ENCODE results near the gene SYNJ1. TPM values are rescaled to one million over a fixed set of nuclear protein-coding genes. Genes with fewer than 3 reads are reported as not detected.
"Not testable (repeated sequence)": the region's sequence is repeated elsewhere in the genome, so short reads cannot be mapped to it uniquely, and the experiment has no call there.

SYNJ1 gene
- total RNA-seq, 1 donor from 2014 or later, result 11.4 TPM

DNA sequence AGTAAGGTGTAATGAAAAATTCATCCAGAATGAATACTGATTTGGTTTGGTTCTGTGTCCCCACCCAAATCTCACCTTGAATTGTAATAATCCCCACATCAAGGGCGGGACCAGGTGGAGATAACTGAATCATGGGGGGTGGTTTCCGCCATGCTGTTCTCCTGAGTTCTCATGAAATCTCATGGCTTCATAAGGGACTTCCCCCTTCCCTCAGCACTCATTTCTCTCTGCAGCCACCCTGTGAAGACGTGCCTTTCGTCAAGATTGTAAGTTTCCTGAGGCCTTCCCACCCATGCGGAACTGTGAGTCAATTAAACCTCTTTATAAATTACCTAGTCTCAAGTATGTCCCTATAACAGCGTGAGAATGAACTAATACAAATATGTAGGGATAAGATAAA lies 5.5 kb upstream of the SYNJ1 start:
- no peak for DNase-seq

DNA sequence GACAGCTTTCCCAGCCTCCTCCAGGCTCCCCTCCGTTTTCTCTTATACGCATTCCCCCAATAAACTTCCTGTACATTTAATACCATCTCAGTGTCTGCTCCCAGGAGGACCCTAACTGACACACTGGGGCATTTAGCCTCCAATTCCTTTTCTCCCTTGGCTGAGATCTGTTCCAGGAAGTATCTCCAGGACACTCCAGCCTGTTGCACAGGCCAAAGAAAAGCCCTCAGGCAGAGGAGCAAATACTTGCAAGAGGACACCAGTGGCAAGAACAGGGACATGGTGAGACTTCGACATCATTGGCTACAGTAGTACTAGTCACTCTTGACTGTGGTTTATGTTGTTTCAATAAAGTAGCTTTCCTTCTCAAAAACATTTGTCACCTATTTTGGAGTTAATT lies 4.7 kb upstream of the SYNJ1 start:
- no peak for DNase-seq

DNA sequence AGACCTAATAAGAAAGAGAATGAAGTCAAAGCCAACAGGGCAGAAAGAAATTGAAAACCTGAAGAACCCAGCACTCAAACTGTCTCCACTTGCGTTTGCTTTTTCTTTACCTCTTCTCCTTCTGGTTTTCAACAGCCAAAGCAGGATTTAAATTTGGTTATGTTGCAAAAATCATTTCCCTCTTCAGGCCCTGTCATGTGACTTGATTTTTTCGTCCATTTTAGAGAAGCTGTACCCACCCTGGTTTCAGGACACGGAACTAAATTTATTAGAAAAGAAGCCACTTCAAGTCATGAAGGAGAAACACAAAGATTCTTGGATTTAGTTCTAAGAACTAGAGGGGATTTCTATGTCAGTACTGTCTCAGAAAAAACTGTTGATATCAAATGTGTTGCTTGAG lies 1.0 kb upstream of the SYNJ1 start:
- DNase-seq, result no peak

DNA sequence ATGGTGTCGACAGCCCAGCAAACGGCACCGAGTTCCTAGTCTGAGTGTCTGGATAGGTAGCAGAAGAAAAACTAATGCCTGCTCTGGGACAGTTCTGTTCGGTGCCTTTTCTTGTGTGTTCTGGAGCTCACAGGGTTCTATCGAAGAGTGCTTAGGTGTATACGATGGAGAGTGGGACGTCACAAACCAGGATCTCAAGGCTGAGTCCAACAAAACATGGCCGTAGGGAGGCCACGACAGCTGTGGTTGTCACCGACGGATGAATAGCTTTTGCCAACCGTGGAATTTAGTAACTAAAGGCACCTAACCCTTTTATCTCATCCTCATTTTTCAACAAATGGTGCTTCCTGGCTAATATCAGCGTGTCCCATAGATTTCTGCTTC lies 635 bp upstream of the SYNJ1 start:
- no peak for DNase-seq

DNA sequence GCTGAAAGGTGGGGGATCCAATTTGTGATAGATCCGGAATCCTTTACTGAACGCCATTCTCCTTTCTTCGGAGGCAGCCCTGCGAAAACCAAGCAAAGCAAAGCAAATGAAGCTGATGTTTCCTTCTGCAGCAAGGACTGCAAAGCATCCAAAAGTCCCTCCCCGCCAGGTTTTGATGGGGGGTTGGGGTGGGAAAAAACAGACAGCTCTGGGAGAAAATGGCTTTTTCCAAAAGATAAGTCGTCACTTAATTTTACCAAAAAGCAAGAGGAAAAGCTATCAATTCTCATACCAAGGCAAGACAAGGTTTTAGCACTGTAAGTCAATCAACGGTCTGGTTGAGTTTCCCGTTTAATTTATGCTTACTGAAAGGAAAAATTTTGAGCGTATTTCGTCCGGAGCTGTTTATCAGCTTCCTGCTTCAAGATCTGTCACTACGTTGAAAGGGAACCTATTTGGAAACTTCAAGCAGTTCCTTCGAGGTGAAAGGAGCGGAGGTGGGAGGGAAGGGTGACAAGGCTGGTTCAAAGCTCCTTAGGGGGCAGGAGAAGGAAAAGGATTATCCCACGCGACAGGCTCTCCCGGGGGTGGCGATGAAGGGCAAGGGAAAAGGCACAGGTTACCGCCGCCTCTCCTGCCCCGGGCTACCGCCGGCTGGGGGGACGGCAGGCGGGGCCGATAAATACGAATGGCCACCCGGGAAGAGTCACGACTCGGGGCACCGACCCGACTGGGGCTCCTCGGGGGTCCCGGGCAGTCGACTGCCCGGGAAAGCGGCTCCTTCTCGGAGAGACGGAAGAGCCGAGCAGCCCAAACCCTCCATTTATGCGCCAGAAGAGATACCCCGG lies 750 bp downstream of the SYNJ1 start:
- DNase-seq, result peak; percentile 49

DNA sequence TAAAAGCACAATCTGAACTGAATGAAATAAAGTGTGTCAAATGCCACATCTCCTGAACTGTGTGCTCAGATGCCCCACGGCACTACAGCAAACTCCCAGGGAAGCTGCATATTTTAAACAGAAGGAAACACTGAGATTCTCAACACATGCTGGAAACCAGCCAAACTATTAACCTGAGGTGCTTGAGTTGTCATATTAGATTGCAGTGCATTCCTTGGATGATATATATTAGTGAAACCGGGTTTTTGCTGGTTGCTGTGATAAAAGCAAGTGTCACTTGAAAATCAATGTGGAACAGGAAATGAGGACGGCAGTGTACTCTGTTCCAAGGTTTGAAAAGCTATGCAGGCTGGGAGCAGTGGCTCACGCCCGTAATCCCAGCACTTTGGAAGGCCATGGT lies 8.7 kb downstream of the SYNJ1 start:
- DNase-seq, result no peak

DNA sequence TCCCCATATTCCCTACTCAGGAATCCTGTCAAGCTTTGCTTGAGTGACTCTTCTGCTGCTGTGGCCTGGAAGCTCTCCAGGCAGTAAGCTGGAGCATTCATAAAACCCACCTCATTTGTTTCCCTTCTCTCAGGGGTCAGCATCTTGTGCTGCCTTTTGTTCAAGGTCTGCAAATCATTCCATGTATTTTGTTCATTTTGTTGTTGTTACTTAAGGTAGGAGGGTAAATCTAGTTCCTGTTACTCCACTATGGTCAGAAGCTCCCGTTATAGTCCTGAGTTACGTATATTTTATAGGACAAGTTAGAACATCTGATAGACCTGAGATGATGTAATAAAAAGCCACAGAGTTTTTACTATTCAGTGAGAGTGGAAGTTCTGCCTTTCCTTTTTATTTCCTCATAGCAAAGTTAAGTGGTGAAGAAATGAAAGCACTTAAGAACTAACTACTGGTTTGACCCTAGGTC lies 9.9 kb downstream of the SYNJ1 start:
- no peak for DNase-seq

DNA sequence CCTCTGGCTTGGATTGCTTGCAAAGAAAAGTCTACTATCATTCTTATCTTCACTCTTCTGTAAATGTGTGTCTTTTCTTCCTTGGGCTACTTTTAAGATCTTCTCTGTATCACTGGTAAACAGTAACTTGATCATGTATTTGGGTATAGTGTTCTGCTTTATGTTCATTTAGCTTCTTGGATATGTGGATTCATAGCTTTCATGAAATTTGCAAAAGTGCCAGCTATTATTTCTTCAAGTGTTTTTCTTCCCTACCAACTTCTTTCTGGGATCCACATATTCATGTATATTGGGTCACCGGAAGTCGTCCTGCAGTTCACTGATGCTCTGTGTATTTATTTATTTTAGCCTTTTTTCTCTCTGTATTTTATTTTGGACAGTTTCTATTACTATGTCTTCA lies 11.3 kb downstream of the SYNJ1 start:
- no peak for DNase-seq

DNA sequence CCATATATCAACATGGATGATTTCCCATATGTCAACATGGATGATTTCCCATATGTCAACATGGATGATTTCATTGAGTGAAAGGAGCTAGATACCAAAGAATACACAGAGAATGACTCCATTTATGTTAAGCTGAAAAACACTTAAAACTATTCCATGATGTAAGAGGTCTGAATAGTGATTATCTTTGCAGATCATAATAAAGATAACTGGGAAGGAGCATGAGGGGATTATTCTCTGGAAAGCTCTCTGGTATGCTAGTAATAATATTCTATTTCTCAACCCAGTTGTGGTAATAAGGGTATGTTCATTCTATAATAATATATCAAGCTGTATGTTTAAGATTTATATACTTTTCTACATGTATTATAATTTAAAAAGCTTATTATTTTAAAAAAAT lies 14.1 kb downstream of the SYNJ1 start:
- no peak for DNase-seq

DNA sequence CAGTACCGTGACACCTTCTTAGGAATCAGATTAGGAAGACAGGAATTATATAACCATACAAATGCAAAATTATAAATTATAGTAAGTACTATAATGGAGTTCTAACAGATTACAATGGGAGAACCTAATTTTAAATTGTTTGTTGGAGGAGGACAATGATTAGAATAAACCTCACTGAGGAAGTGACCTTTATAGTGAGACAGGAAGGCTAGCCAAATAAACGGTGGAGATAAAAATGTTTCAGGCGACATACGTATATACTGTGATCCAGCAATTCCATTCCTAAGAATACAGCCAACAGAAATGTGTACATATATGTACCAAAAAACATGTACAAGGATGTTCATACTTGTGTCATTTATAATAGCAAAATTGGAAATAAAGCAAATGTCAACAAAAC lies 15.2 kb downstream of the SYNJ1 start:
- peak; percentile 48 for DNase-seq

DNA sequence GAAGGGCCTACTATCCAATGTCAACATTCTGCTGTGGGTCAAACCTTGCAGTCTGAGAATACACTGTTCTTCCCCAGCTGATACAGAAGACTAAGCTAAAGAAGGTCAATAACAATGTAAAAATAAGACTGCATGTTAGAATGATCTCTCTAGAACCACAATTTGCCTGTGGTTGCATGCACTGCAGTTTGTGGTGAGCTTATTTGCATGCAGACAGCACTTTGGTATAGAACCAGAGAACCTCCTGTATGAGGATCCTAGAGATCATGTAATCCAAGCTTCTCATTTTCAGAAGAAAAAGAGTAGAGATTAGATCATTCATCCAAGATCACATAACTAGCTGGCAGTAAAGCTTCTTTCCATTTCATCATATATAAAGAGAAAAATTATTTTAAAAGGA lies 15.8 kb downstream of the SYNJ1 start:
- no peak for DNase-seq

DNA sequence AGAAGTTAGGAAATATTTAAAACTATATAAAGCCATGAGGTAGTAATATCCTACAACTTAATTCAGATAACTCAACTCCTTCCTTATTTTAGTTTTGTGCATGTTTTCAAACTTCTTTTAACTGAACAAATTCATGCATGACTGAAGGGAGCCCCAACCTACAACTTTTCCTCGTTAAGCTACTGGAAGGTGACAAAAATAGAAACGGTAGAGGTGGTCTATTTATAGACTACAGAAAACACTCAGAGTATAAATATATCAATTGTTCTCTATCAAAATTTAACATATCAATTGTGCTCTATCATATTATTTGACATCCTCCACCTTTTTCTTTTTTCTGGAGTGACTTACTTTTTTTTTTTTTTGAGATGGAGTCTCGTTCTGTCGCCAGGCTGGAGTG lies 16.8 kb downstream of the SYNJ1 start:
- no peak for DNase-seq

DNA sequence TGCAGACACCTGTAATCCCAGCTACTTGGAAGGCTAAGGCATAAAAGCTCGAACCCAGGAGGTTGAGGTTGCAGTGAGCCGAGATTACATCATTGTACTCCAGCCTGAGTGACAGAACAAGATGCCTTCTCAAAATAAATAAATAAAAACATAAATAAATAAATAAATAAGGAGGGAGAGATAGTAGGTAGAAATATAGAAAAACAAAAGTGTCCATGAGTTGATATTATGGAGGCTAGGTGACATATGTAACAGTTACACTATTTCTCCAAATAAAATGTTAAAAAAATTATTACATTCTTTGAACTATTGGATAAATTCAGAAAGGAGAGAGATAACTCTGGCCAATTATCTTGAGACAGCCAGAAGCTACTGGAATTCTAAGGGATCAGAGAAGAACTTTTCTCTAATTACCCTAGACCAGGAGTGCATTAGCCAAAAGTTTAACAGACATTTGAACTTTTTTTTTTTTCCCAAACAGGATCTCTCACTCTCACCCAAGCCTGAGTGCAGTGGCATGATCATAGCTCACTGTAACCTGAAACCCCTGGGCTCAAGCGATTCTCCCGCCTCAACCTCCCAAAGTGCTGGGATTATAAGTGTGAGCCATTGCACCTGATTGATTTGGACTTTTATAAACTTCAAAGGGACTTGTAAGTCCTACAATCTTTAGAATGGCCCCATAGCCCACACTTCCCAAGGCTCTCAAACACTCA lies 17.6 kb downstream of the SYNJ1 start:
- DNase-seq, result no peak

DNA sequence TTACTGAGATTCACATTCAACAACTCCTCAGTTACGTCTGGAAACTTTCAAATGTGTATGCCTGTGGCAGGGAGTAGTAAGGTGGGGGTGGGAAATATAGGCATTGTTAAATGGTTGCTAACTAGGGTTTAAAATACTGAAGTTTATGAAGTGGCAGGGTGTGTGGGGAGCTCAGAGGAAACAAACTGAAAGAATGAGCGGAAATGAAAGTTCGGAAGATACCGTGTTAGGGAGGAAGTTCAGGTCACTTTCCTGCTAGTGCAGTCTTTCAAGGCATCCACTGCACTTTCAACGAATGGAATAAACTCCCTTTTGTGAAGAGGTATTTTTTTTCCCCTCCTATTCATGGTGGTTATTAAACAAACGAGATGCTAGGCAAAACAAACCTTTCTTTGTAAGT lies 19.7 kb downstream of the SYNJ1 start:
- DNase-seq, result peak; percentile 69

DNA sequence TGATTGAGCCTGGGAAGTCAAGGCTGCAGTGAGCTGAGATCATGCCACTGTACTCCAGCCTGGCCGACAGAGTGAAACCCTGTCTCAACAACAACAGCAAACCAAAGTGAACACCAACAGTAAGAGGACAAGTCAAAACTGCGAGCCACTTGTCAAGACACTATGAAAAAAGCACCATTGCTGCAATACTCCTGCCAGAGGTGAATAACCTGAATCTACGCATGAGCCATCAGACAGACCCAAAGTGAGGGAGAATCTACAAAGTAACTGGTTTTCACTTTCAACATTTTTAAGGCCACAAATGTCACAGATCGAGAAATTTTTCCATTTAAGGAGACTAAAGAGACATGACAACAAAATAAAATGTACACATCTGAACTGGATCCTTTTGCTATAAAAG lies 21.9 kb downstream of the SYNJ1 start:
- DNase-seq, result no peak

DNA sequence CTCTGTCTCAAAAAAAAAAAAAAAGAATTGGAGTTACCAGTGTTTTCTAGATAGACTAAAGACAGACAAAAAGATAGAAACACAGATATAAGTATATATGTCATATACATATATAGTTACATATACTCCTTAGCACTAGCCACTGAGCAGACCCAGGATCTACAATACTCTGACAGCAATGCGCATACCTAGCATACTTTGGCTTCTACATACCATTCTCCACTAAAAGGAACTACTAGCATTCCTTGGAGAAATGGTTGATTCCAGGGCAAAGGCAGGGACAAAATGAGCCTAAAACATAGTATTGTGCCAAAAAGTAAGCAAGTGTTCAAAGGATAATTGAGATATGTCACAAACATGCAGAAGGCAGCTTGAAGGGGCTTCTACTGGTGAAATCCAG lies 22.7 kb downstream of the SYNJ1 start:
- DNase-seq, result no peak

DNA sequence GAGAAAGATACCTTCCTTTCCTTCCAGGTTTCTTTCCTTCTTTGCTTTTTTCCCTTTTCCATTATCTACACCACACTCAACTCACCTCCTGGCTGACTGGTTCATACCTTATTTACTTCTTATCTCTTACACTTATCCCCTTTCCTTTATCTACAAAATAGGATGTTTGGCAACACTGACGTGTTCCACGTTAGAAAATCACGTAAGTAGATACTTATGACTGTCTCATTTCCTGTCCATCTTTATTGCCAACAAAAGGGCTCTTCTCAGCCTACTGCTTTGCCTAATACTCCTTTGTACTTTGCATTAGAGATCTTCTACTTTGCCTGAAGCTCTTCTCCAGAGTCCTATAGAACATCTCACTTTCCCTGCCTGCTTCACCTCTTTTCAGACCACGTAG lies 25.1 kb downstream of the SYNJ1 start:
- peak; percentile 57 for DNase-seq

DNA sequence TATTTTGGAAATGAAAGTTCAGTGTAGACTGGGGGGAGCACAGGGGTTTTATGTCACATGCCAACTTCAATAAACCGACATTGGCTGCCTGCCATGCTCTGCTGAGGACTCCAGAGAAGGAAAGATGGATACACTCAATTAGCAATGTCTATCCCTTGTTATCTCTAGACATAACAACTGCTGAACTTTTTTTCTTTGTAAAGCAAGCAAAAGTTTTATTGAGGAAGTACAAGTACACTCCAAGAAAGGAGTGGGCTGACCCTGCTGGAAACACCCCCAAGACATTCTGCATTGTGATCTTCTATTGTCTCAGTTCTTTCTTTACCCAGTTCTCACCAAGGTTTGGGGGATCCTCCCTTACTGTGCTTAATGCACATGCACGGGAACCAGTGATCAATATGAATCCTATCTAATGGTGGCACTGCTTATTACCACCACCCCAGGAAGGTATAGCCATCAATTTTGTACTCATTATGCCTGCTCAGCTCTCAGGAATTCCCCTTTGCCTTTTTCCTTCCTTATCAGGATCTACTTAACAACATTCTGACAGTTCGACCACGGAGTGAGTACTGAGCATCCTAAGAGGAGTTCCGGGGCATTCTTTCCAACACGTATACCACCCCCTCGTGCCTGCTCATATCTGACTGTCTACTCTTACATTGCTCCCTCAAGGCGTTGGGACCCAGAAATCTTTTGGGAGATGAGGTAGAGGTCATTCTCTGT lies 28.7 kb downstream of the SYNJ1 start:
- DNase-seq, result peak; percentile 54

DNA sequence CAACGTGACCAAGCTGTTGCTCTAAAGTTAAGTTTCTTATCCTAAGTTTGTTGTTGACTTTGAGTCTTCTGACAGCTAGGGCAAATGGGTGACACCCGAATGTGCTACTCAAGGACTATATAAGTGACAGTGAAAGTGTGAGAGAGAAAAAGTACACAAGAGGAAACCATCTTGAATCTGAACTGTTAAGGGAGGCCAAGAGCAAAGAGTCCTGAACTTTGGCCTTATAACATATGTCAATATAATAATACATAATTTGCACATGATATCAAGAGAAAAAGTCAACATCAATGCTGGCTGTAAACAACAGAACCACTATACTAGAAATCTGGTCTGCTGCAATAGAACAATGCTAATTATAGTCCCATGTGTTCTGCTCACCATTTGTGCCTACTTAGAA lies 29.5 kb downstream of the SYNJ1 start:
- peak; percentile 4 for DNase-seq

DNA sequence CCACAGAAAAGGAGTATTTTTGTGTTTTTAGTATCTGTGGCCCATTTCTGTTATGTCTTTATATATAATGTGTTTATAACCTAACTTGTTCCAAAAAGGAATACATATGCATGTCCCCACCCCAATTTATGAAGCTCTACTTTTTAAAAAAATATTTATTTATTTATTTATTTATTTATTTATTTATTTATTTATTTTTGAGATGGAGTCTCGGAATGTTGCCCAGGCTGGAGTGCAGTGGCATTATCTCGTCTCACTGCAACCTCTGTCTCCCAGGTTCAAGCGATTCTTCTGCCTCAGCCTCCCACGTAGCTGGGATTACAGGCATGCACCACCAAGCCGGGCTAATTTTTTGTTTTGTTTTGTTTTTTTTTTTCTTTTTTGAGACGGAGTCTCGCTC lies 32.3 kb downstream of the SYNJ1 start:
- not testable (repeated sequence) for DNase-seq

DNA sequence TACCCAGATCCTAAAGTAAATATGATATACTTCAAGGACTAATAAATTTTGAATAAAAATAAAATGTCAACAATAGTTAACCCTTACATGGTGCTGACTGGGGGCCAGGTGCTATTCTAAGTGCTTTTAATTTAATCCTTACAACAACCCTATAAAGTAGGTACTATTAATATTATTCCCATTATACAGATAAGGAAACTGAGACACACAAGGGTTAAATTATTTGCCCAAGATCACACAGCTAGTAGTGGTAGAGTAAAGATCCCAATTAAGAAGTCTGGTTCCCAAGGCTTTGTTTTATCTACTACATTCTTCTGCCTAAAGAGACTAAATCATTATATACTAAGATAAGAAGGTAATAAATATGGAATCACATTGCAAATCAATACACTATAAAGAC lies 34.2 kb downstream of the SYNJ1 start:
- DNase-seq, result no peak

DNA sequence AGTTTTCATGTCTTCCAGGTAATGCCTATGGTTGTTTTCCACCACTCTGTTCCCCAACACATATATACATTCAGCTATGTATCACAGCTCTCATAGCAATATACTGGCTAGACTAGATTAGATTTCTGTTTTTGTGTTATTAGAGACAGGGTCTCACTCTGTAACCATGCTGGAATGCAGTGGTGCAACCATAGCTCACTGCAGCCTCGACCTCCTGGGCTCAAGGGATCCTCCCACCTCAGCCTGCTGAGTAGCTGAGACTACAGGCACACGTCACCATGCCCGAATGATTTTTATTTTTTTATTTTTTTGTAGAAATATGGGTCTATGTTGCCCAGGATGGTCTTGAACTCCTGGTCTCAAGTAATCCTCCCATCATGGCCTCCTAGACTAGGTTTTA lies 37.7 kb downstream of the SYNJ1 start:
- DNase-seq, result no peak

DNA sequence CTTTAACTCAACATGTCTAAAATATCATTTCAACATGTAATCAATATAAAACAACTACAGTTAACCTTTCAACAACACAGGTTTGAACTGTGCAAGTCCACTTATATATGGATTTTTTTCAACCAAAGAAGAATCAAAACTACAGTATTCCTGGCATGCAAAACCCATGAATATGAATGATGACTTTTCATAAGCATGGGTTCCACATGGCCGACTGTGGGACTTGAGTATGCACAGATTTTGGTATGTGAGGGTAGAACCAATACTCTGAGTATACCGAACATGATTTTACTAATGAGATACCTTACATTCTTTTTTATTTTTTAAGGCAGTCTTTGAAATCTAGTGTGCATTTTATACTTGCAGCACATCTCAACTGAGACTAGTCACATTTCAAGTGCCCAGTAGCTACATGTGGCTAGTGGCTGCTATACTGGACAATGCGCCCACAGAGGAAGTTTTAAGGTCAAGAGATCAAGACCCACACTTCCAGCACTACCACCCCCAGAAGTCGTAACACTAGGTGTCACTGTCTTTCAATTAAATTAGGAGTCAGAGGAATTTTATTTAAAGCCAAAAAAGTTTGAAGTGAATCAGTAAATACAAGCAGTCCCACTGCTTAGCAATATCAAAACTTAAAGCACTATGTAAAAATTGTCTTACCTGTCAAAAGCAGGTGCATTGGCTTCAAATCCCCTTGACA lies 40.0 kb downstream of the SYNJ1 start:
- peak; percentile 80 for DNase-seq

Data from dermis blood vessel endothelial cell (primary cell).